Measurements from ENCODE around the gene CSTPP1. TPM values are rescaled to one million over a fixed set of nuclear protein-coding genes. Genes with fewer than 3 reads are reported as not detected.

CSTPP1 gene
- total RNA-seq, 1 donor from 2014 or later: 29.9 TPM

GRCh38 chr11:47163898-47164297, 227.3 kb downstream of the CSTPP1 start:
- intact Hi-C loops (cut with micrococcal nuclease): loop anchor here (5.0 kb wide), 1 partner anchor 777 kb away; no protein-coding TSS in a partner anchor
- ChIA-PET POLR2A (interaction anchor here (0.9 kb wide), 1 partner anchor 13 kb away, joined by 4 read pairs; the partner anchor contains the start of gene ARFGAP2), CTCF (interaction anchor here (2.4 to 3.0 kb wide), 2 partner anchors 11 to 95 kb away, joined by 10 to 11 read pairs; no protein-coding TSS in a partner anchor)
- Mint-ChIP-seq H3K4me1 (no peaks in the 10 kb centered on the region), H3K27me3 (no peaks in the 10 kb centered on the region), H3K4me3 (no peak overlapping the region), H3K36me3 (ENCODE audit: low read depth) (peaks cover 60% of the 10 kb centered on the region), H3K9me3 (no peaks in the 10 kb centered on the region), H3K27ac (no peak overlapping the region)
- DNase-seq: no peak
- TF ChIP-seq CTCF (IDR thresholded peaks at IDR 0.05): no peak
- no peak for ATAC-seq (ENCODE audit: low read depth)

- no peaks in the 10 kb centered on the region for H3K27me3 Mint-ChIP-seq
- ATAC-seq (ENCODE audit: low read depth) (no peak), DNase-seq (no peak)
- no peaks in the 10 kb centered on the region for H3K4me1 Mint-ChIP-seq
- no peak overlapping the region for H3K27ac Mint-ChIP-seq
- peaks cover 63% of the 10 kb centered on the region for H3K36me3 Mint-ChIP-seq (ENCODE audit: low read depth)
- intact Hi-C loops (cut with micrococcal nuclease): loop anchor here (5.0 kb wide), 1 partner anchor 777 kb away; no protein-coding TSS in a partner anchor
- TF ChIP-seq CTCF (IDR thresholded peaks at IDR 0.05): no peak
- CTCF ChIA-PET: interaction anchor here (3.0 kb wide), 1 partner anchor 12 kb away, joined by 11 read pairs; no protein-coding TSS in a partner anchor
- H3K4me3 Mint-ChIP-seq: no peak overlapping the region
- POLR2A ChIA-PET: no interaction called here
- no peaks in the 10 kb centered on the region for H3K9me3 Mint-ChIP-seq
These were observed 227.8 kb downstream of the CSTPP1 start for GRCh38 chr11:47164321-47164720.

- no peaks in the 10 kb centered on the region for H3K9me3 Mint-ChIP-seq
- TF ChIP-seq CTCF (IDR thresholded peaks at IDR 0.05): no peak
- intact Hi-C loops (cut with micrococcal nuclease): no loop called here
- DNase-seq (no peak), ATAC-seq (ENCODE audit: low read depth) (no peak)
- H3K27ac Mint-ChIP-seq: no peak overlapping the region
- H3K27me3 Mint-ChIP-seq: no peaks in the 10 kb centered on the region
- H3K4me1 Mint-ChIP-seq: no peaks in the 10 kb centered on the region
- no peak overlapping the region for H3K4me3 Mint-ChIP-seq
- ChIA-PET CTCF (interaction anchor here (3.0 kb wide), 1 partner anchor 13 kb away, joined by 11 read pairs; no protein-coding TSS in a partner anchor), POLR2A (no interaction called here)
- peaks cover 67% of the 10 kb centered on the region for H3K36me3 Mint-ChIP-seq (ENCODE audit: low read depth)
These were observed 228.8 kb downstream of the CSTPP1 start for GRCh38 chr11:47165253-47165840.

- no peaks in the 10 kb centered on the region for H3K27me3 Mint-ChIP-seq
- no peak overlapping the region for H3K4me3 Mint-ChIP-seq
- no peak for DNase-seq
- no peak for TF ChIP-seq CTCF (IDR thresholded peaks at IDR 0.05)
- ChIA-PET CTCF (no interaction called here), POLR2A (no interaction called here)
- H3K9me3 Mint-ChIP-seq: no peaks in the 10 kb centered on the region
- intact Hi-C loops (cut with micrococcal nuclease): no loop called here
- H3K4me1 Mint-ChIP-seq: no peaks in the 10 kb centered on the region
- peaks cover 76% of the 10 kb centered on the region for H3K36me3 Mint-ChIP-seq (ENCODE audit: low read depth)
- ATAC-seq (ENCODE audit: low read depth): no peak
- H3K27ac Mint-ChIP-seq: no peak overlapping the region
These were observed 229.8 kb downstream of the CSTPP1 start for GRCh38 chr11:47166368-47166767.

GRCh38 chr11:47171061-47171838, 234.7 kb downstream of the CSTPP1 start:
- no peak overlapping the region for H3K4me3 Mint-ChIP-seq
- peaks cover 80% of the 10 kb centered on the region for H3K36me3 Mint-ChIP-seq (ENCODE audit: low read depth)
- ATAC-seq (ENCODE audit: low read depth) (no peak), DNase-seq (no peak)
- H3K27me3 Mint-ChIP-seq: no peaks in the 10 kb centered on the region
- ChIA-PET CTCF (interaction anchor here (1.1 to 1.3 kb wide), 2 partner anchors 18 to 241 kb away, joined by 3 read pairs; no protein-coding TSS in a partner anchor), POLR2A (interaction anchor here (0.6 to 1.2 kb wide), 4 partner anchors 16 to 544 kb away, joined by 3 read pairs; partner anchors contain the start of gene PSMC3)
- intact Hi-C loops (cut with micrococcal nuclease): no loop called here
- H3K9me3 Mint-ChIP-seq: no peaks in the 10 kb centered on the region
- no peak overlapping the region for H3K27ac Mint-ChIP-seq
- peaks cover 21% of the 10 kb centered on the region for H3K4me1 Mint-ChIP-seq
- TF ChIP-seq CTCF (IDR thresholded peaks at IDR 0.05): no peak
